Esophagus squamous epithelium (tissue), 5 donors: Measurements from ENCODE around the gene XG. TPM values are rescaled to one million over a fixed set of nuclear protein-coding genes. Genes with fewer than 3 reads are reported as not detected.

Experiments
- DNase-seq: peaks from one replicate; lab custom pipeline; 2025; lab: John Stamatoyannopoulos, UW
- H3K27ac ChIP-seq, 4 donors: fragments of 200-600 bp; sonication (generic); one replicate each; pipeline ENCODE4 v1.5.1; 2016 to 2019; ENCODE audit warnings: mild to moderate bottlenecking in 1 of 4
- H3K27me3 ChIP-seq, 4 donors: fragments of 200-600 bp; sonication (generic); 1 replicate in 3 of 4; 2 replicates in 1 of 4; pipeline versions ENCODE4 v1.5.1 to v1.6.0; 2017 to 2021; ENCODE audit warnings: antibody characterized with exemption in 1 of 4
- H3K36me3 ChIP-seq, 3 donors: fragments of 200-600 bp; sonication (generic); one replicate each; pipeline ENCODE4 v1.5.1; 2016 to 2019
- H3K4me1 ChIP-seq, 3 donors: fragments of 200-600 bp; sonication (generic); one replicate each; pipeline ENCODE4 v1.5.1; 2017 to 2019
- H3K4me3 ChIP-seq, 4 donors: fragments of 200-600 bp; sonication (generic); 1 replicate in 3 of 4; 2 replicates in 1 of 4; pipeline ENCODE4 v1.5.1; 2016 to 2019; ENCODE audit warnings: mild to moderate bottlenecking in 2 of 4, moderate library complexity in 1 of 4
- H3K9me3 ChIP-seq, 3 donors: fragments of 200-600 bp; sonication (generic); one replicate each; pipeline ENCODE4 v1.5.1; 2016 to 2019
- CTCF ChIP-seq, 6 experiments: fragments of 450-650 bp in 4 of 6; fragments of 200-600 bp in 2 of 6; sonication (generic) in 2 of 6; IDR thresholded peaks; one replicate each; pipeline ENCODE4 v1.5.1; 2016 to 2019; ENCODE audit warnings: antibody characterized with exemption in 6 of 6, mild to moderate bottlenecking in 4 of 6, moderate library complexity in 4 of 6
- POLR2A ChIP-seq, 4 donors: fragments of 450-650 bp; IDR thresholded peaks; one replicate each; pipeline ENCODE4 v1.6.1; 2017; ENCODE audit warnings: antibody characterized with exemption in 4 of 4, mild to moderate bottlenecking in 4 of 4, moderate library complexity in 3 of 4
- WGBS, 2 donors: methylation state at CpG; one replicate each; pipeline ENCODE4 v1.1.5; 2018; 5-methylcytosine and 5-hydroxymethylcytosine counted together
- intact Hi-C: fragments of 100-400 bp; cut with DNase I; formaldehyde crosslinking; loops from one replicate; pipeline ENCODE4 v1.15.0; 2022
- total RNA-seq, 4 donors: library from RNA; depleted of rRNA; stranded (reverse); fragments of >200 nt; gene quantifications; one replicate each; pipeline ENCODE4 v1.1.0, GENCODE V29; 2016
- donor health status: DM: yes; HTN: yes; CAD: no.

Gene XG
- total RNA-seq, 4 donors from 2014 or later, result 8.0 to 16.9 (median 11.8) TPM

- H3K36me3 ChIP-seq, result no peaks in the 10 kb centered on the region
- H3K4me3 ChIP-seq, result no peak overlapping the region
- H3K27me3 ChIP-seq, result no peaks in the 10 kb centered on the region
- no peak for DNase-seq
- intact Hi-C loops, result loop anchor here (10.0 kb wide), 2 partner anchors 115 to 175 kb away; no protein-coding TSS in a partner anchor
- H3K9me3 ChIP-seq, result no peaks in the 10 kb centered on the region
- H3K27ac ChIP-seq, result no peak overlapping the region
- no peaks in the 10 kb centered on the region for H3K4me1 ChIP-seq
- peak in 5 of 6 experiments; percentile 9 to 49 (median 24) for TF ChIP-seq CTCF (IDR thresholded peaks at IDR 0.05)
- TF ChIP-seq POLR2A (IDR thresholded peaks at IDR 0.05), result no peak
- WGBS, 2 donors, result 46 to 48% methylated on average over 4 to 9 of the region's 9 CpGs
Observed at GRCh38 chrX:2819345-2820135, 67.7 kb downstream of the XG start.

- Histone ChIP-seq H3K4me1 (no peaks in the 10 kb centered on the region), H3K27me3 (no peaks in the 10 kb centered on the region), H3K9me3 (no peaks in the 10 kb centered on the region), H3K4me3 (no peak overlapping the region), H3K27ac (no peak overlapping the region), H3K36me3 (no peaks in the 10 kb centered on the region)
- no peak for DNase-seq
- TF ChIP-seq CTCF (IDR thresholded peaks at IDR 0.05), result no peak
- TF ChIP-seq POLR2A (IDR thresholded peaks at IDR 0.05), result no peak
- WGBS, 2 donors, result 51 to 55% methylated on average over 4 to 8 of the region's 8 CpGs
- intact Hi-C loops, result no loop called here
Observed at GRCh38 chrX:2820136-2820771, 68.4 kb downstream of the XG start.

- Histone ChIP-seq H3K4me1 (peaks cover 0 to 5% (median 0%) of the 10 kb centered on the region in 3 donors), H3K27me3 (peaks cover 0 to 3% (median 0%) of the 10 kb centered on the region in 4 donors), H3K9me3 (no peaks in the 10 kb centered on the region), H3K4me3 (no peak overlapping the region), H3K27ac (no peak overlapping the region), H3K36me3 (no peaks in the 10 kb centered on the region)
- no peak for TF ChIP-seq POLR2A (IDR thresholded peaks at IDR 0.05)
- WGBS, 2 donors, result 39 to 43% methylated on average over 4 to 10 of the region's 13 CpGs
- no peak for DNase-seq
- intact Hi-C loops, result no loop called here
Observed at GRCh38 chrX:2823795-2824386, 72.1 kb downstream of the XG start.

GRCh38 chrX:2824886-2825285 lies 73.0 kb downstream of the XG start:
- Histone ChIP-seq H3K9me3 (no peaks in the 10 kb centered on the region), H3K4me1 (peaks cover 0 to 15% (median 6%) of the 10 kb centered on the region in 3 donors), H3K27ac (no peak overlapping the region), H3K27me3 (peaks cover 0 to 13% (median 0%) of the 10 kb centered on the region in 4 donors), H3K36me3 (no peaks in the 10 kb centered on the region), H3K4me3 (no peak overlapping the region)
- no peak for TF ChIP-seq CTCF (IDR thresholded peaks at IDR 0.05)
- TF ChIP-seq POLR2A (IDR thresholded peaks at IDR 0.05), result no peak
- no peak for DNase-seq
- intact Hi-C loops, result no loop called here

- Histone ChIP-seq H3K27ac (no peak within 1 kb of the TSS), H3K4me3 (peak within 1 kb of the TSS; percentile 22 to 63 (median 38))
- no peak for DNase-seq
Observed at GRCh38 chrX:2828344-2828958, 76.6 kb downstream of the XG start, which contains the start of gene GYG2. GYG2 (plus strand) TSS chrX:2828930; CDS start chrX:2830189, 1,259 bp downstream.

More at GRCh38 chrX:2828344-2828958, 76.6 kb downstream of the XG start, which contains the start of gene GYG2:
- peaks cover 0 to 14% (median 3%) of the 10 kb centered on the region in 4 donors for H3K27me3 ChIP-seq
- no peaks in the 10 kb centered on the region for H3K9me3 ChIP-seq
- no peaks in the 10 kb centered on the region for H3K36me3 ChIP-seq
- no peak for TF ChIP-seq POLR2A (IDR thresholded peaks at IDR 0.05)
- TF ChIP-seq CTCF (IDR thresholded peaks at IDR 0.05), result no peak
- peaks cover 0 to 16% (median 6%) of the 10 kb centered on the region in 3 donors for H3K4me1 ChIP-seq
- WGBS, 2 donors, result 21 to 34% methylated on average over 21 to 37 of the region's 56 CpGs
- intact Hi-C loops, result no loop called here
